Raji (cell line): ENCODE data around the gene FBLN5.

Experiments used
- POLR2A ChIP-seq: IDR thresholded peaks from 2 replicates; pipeline ENCODE4 v1.6.1; 2011; ENCODE audit warnings: low read depth, low read length, control low read depth; ENCODE audit not compliant: insufficient read depth

Gene FBLN5

DNA sequence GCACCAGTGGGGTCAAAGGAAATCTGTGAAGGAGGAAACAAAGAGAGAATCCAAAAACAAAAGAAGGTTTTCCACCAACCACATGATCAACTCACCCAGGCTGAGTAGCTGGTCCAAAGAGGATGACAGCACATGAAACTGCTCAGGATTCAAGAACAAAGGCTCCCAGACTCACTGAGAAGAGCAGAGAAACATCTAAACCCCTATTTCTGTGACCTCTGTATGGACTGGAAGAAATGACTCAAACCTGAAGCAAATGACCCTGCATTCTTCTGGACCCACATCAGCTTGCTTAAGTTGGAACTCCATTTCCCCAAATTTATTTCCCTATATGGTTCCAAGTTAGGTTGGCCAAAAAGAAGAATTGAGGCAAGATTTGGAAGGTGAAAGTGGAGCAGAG, 106.4 kb downstream of the FBLN5 start:
- TF ChIP-seq POLR2A = no peak

DNA sequence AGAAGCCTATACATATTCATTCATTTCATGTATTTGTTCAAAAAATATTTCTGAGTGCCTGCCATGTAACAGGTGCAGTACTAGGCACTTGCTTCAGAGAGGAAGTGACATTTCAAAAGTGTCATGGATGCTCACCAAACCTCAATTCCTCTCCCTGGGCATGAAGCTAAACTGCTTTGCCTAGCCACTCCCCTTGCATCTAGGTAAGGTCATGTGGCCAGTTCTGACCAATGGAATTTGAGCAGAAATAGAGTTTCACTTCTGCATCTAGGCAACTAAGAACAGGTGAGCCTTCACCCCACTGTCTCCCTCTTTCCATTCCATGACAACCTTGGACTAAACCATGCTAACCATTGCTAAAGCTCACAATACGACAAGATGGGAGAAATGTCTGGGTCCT, 107.7 kb downstream of the FBLN5 start:
- no peak for TF ChIP-seq POLR2A

DNA sequence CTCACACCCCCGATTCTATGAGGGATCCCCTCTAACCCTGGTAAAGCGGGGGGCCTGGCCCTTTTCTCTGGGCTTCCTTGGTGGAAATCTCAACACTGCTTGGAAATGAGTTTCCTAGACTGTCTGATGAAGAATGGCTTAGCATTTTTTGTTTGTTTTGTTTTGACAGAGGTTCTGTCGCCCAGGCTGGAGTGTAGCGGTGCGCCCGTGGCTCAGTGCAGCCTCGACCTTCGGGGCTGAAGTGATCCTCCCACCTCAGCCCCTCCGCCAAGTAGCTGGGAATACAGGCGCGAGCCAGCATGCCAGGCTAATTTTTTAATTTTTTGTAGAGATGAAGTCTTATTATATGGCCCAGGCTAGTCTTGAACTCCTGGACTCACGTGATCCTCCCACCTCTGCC, 110.4 kb downstream of the FBLN5 start:
- no peak for TF ChIP-seq POLR2A

DNA sequence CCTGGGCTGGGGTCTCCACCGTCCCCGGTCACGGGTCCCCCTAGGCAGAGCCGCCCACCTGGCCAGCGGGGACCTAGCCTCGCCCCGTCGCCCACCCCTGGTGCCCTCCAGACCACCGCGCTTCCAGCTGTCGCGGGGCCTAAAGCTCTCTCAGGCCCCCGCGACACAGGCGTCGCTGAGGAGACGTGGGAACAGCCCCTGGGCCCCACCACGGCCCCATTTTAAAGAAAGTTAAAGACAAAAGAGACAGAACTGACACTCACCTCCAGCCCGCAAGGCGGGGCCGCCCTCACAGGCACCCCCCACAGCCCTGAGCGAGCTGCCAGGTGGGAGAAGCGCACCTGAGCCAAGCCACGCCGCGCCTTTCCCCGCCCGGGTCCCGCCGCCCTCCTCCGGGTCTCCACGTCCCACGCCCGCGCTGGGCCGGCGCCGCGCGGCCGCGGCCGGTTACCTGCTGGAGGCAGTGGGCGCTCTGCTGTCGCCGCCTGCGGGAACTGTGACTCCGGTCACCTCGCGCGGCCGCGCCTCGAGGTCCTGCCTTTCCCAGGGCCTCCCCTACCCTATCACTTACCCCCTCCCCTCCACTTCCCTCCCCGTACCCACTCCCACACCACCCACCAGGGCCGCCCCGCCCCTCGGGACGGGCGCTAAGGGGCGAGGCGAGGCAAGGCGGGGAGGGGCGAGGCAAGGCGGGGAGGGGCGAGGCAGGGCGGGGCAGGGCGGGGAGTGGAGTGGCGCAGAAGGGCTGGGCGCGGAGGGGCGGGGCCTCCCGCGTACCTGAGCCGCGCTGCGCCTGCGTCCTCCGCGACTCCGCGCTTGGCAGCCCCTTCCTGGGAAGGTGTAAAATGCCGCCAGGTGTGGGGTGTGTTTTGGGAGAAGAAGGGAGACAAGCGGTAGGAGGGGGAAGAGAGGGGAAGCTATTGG, 111.3 kb downstream of the FBLN5 start:
- TF ChIP-seq POLR2A = no peak

- TF ChIP-seq POLR2A = no peak
Observed at GRCh38 chr14:91835197-91835919, 112.1 kb downstream of the FBLN5 start.

DNA sequence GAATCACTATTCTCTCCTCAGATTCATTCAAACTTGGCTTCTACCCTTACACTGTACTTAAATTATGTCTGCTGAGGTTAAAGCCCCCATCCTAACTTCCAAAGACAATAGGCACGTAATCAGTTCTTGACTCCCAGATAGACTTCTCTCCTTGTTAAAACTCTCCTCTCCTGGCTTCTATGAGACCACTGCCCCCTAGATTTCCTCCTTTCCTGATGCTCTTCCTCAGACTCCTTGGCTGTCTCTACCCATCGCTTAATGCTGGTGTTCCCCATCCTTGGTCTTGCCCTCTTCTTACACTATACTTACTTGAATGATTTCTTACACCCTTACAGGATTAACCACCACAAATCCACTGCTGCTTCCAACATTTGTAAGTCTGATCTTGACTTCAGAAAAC, 112.9 kb downstream of the FBLN5 start:
- no peak for TF ChIP-seq POLR2A

- TF ChIP-seq POLR2A = no peak
Observed at GRCh38 chr14:91831337-91831736, 116.2 kb downstream of the FBLN5 start.

GRCh38 chr14:91830777-91831176, 116.7 kb downstream of the FBLN5 start:
- TF ChIP-seq POLR2A = no peak

- TF ChIP-seq POLR2A = no peak
Observed at GRCh38 chr14:91829511-91829910, 118.0 kb downstream of the FBLN5 start.

GRCh38 chr14:91827746-91828145, 119.7 kb downstream of the FBLN5 start:
- no peak for TF ChIP-seq POLR2A
